ENCODE data around the gene PARVA.

PARVA gene

DNA sequence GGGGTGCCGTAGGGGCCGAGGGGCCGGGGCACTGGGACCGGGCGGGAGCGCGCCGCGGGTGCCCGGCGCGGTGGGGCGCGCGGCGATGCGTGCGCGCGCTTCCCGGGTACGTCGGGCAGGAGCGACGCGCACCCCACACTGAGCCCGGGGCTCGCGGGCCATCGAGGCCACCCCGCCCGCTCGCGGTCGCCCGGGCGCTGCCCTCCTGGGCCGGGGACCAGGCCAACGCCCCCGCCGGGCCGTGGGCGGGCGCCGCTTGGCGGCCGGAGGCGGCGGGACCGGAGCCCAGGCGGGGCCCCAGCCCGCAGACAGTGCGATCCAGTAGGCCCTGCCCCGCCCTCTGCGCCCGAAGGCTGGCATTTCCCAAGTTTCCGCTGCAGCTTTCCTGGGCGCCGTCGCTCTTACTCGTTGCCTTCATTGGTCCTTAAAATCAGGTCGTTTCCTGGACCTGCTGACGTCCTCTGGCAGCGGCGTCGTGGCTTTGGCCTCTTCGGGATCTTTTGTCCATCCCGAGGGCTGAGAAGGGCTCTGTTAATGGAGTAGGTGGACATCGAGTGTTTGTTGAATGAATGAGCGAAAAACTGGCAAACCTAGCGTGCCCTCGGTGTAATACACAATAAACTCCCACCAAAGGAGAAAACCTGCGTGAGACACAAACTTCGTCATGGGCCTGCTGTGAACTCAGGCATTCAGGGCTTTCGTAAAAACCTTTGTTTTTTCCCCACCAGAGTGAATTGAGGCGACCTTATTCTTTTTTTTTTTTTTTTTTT, 638 bp downstream of the PARVA start:
- no peak for DNase-seq

DNA sequence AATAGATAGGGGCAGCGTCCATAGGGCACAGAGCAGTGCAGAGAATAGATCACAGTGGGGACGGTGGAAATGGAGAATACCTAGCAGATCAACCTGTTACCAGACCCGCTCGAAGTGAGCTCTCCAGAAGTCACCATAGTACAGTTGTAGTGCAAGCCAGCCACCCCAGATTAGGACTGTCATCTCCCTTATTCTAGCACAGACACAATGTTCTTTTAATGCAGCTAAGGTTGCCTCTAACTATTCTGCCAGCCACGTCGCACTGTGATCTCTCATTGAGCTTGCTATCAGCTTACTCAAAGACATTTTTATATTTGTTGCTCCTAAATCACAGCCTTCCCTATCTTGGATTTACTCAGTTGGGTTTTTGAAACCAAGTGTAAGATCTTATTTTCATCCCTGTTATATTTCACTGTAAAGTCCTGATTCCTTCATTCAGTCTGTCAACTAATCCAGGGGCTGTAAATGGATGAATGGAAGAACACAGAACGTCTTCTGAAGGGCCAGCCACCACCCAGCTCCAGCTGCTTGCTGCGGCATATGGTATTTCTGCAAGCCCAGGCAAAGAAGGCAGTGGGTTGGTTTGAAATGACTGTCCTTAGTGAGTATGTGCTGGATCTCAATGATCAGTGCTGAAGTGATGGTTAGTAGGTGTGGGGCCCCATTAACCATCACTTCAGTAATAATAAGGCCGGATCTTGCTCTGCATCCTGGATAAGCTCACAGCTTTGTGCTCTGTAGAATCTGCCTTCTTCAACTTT, 3.4 kb downstream of the PARVA start:
- DNase-seq: no peak

DNA sequence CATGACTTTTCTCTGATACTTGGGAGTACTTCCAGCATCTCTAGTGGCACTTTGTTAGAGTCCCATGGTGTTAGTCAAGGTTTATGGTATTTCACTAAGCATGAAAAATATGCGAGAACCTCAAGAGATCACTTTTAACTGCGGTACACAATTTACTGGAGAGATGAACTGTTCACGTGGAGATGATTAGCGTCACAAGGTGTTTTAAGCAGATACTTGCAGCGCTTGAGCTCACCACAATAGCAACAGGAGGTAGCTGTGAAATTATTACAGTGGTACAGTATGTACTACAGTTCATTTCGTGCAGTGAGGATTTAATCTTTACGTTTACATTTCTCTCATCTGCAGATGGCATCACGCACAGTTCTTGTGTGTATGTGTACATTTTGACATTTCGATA, 4.5 kb downstream of the PARVA start:
- no peak for DNase-seq

GRCh38 chr11:12382451-12382850, 5.1 kb downstream of the PARVA start:
- no peak for DNase-seq

DNA sequence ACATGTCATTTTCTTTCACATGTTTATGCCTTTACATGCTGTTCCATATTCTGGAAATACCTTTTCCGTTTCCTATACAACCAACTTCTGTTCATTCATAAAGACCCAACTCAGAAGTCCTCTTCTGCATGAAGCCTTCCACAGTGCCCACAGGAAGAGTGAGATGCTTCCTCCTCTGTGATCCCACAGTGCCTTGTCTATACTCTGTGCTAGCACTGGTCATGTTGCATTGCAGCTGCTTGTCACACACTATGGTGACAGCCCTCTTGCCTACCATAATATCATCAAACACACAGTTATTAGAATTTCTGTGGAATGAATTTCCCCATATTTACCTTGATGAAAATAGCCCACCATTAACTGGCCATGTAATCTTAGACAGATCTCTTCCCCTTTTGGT, 8.9 kb downstream of the PARVA start:
- no peak for DNase-seq

DNA sequence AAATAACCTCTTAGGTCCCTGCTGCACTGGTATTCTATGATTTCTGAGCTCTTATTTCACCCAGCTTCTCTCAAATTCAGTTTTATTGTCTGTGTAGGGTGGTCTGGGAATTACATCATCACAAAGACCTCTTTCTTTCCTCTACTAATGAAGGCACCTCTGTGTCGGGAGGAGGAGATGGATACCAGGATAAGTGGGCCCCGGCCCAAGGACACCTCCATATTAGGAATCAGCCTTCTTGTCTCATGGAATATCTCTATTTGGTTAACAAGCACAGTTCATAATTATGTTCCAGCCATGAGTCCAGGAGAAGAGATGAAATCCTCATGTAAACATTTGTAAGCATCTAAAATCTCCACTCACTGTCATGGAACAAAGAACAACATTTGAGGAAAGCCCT, 9.4 kb downstream of the PARVA start:
- no peak for DNase-seq

DNA sequence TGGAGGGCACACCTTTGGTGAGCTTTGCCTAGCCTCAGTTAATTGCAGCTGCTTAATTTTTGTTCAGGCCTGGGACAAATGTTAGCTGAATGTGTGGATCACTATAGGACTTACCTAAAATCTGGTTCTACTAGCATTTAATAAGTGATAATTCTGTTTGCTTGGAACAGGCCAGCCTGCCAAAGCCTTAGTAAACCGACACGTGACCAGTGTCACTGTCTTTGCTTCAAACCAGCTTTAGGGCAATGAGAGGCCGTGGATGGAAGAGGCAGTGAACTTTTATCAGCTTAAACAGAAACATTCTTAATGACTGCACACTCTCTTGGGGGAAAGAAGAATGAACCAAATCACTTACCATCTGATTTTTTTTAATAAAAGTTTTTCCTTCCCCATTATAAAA, 10.8 kb downstream of the PARVA start:
- no peak for DNase-seq

GRCh38 chr11:12388939-12389670, 11.7 kb downstream of the PARVA start:
- no peak for DNase-seq

- no peak for DNase-seq
Observed at GRCh38 chr11:12389676-12390657, 12.6 kb downstream of the PARVA start.

DNA sequence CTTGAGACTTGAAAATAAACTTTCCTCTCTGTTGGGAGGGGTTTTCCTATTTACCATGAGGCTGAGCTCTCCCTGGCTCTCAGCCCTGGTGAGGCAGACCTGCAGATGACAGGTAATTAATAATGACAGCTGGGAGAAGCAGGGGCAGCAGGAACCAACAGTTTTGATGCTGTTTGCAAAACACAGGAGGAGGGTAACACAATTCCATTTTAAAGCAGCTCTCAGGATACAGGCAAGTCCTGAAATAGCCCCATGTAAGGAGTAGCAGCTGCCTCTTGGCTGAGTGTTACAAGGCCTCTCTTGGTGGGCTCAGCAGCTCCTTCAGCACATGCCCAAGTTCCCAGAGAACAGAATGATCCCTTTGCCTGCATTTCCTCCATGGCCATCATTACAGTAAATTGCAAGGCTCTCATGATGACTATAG, 13.3 kb downstream of the PARVA start:
- DNase-seq: no peak

DNA sequence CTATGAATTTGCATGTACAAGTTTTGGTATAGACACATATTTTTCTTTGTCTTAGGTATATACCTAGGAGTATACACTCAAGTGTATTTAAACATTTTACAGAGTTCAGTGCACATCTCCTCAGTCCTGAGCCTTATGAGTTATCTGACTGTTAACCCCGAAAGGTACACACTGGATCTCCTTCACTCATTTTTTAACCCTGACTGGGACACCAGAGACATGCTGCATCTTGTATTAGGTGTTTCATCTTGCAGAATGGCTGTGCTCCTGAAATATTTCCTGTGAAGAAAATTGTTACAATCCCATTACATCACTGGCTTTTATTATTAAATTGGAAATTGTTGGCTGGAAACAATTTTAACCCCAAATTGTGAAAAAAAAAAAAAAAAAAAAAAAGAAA, 15.3 kb downstream of the PARVA start:
- DNase-seq: no peak

- DNase-seq: no peak
Observed at GRCh38 chr11:12393691-12394090, 16.3 kb downstream of the PARVA start.

DNA sequence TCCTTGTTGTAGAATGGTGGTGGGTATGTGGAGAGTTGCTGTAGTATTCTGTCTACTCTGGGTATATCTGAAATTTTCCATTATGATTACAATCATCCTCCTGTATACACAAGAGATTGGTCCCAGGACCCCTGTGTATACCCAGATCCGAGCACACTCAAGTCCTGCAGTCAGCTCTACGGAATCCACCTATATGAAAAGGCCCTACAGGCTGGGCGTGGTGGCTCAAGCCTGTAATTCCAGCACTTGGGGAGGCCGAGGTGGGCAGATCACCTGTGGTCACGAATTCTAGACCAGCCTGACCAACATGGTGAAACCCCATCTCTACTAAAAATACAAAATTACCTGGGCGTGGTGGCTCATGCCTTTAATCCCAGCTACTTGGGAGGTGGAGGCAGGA, 17.2 kb downstream of the PARVA start:
- DNase-seq: no peak

DNA sequence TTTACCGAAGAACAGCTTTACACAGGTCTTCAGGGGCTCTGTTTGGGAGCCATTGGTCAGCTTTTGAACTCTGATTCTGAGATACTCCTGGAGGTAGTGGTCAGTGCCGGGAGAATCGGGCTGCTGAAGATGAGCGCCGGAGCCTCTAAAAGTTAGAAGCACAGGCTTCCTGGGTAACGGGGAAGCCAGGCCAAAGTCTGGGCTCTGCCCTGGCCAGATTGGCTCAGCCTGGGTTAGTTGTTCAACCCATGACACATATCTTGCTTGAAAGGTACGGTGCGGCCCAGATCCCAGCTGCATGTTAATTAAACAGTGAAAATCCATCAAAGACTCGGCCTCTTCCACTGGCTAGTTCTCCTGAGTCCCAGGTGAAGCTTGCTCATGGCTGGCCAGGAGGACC, 18.0 kb downstream of the PARVA start:
- no peak for DNase-seq

GRCh38 chr11:12397931-12398334, 20.6 kb downstream of the PARVA start:
- DNase-seq: no peak

DNA sequence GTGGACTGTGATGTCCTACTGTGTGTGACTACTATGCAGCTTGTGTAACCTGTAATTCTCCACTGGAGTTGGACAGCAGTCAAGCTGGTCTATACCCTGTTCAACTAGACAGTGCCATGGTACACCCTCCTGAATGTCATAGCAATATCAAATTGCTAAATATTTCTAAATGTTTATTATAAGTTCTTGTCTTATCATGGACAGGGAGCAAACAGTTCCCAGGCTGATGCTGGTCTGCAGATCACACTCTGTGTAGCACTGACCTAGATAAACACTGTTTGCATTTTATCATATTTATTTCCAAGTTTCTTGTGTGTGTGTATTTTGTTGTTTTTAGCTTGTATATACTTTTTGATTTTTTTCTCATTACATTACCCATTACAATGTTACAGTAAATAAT, 22.0 kb downstream of the PARVA start:
- DNase-seq: no peak

DNA sequence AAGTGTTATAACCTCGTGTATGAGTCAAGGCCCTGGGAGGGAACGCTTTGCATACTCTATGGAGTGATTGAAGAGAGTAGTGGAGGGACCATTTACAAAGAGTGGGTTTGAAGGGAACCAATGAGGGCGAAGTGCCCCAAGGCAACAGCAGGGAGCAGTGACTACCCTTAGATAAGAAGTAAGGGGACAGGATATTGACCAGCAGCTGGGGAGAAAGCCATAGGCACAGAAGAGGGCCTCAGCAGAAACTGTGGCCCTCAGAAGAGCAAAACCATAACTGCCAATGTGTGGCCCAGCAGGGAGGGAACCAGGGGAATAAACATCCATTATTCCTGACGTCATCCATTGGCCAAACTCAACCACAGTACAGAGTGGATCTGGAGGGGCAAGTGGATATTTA, 24.7 kb downstream of the PARVA start:
- DNase-seq: no peak

- no peak for DNase-seq
Observed at GRCh38 chr11:12402691-12403120, 25.3 kb downstream of the PARVA start.

DNA sequence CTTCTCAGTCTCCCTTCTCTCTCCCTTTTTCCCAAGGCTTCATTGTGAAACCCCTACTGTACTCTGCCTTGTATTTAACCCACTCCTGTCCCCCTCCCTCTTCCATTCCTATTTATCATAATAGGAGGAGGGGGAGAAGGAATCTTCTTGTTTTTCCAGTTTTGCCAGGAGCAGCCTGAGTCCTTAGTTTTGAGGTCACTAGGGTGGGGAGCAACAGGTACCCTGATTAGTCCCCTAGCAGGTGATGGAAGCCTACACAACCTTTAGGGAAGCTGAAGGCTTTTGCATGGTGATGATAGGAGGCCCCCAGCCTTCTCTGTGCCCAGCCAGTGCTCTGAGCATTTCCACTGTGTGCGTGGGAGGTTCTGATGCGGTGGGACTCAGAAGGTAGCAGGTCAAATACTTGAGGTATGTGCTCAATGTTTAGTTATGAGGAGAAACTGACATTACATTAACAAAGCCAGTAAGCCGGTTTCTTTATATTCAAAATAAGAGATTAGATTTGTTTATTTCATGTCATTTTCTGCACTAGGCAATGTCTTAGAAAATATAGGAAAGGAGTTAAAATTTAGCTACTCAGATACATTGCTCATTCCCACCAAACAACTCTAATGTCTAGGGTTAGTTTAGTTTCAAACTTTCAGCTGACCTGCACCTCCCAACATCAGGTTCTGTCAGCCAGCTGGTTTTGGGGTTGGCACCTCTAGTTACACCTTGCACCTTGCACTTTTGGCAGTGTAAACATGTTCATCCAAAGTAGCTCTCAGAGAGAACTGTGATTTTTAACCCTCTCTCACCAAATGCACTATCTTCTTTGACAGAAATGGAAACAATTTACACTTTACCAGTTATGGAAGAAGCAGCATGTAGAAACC, 26.0 kb downstream of the PARVA start:
- no peak for DNase-seq

DNA sequence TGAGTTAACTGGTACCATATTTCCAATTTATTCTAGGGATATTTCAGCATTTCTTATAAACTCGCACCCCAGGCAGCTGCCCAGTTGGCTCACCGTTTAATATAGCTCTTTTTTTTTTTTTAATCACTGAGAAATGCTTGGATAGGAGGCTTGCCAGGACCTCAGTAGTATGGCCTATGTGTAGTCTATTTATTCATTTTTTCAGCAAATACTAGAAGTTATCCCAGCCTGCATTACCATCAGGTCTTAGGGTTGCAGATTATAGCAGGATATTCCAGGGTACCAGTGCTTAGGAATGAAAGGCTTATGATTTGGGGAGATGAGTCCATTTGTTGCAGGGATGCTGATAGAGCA, 26.6 kb downstream of the PARVA start:
- DNase-seq: no peak

GRCh38 chr11:12404436-12404835, 27.1 kb downstream of the PARVA start:
- DNase-seq: no peak

Measured in hematopoietic multipotent progenitor cell treated with erythropoietin and hydrocortisone succinate and interleukin-3 and kit ligand, for 8 days (in vitro differentiated cells).